NCI-H345 treated with DMSO at 0.1 percent for 48 hours (cell line): ENCODE data around the gene TTLL9.
"Not testable (repeated sequence)": the region's sequence is repeated elsewhere in the genome, so short reads cannot be mapped to it uniquely, and the experiment has no call there.

ENCODE experiments used
- DNase-seq: peaks from one replicate; lab custom pipeline; 2025; ENCODE audit not compliant: unreplicated experiment; lab: John Stamatoyannopoulos, UW

Gene TTLL9, protein sequence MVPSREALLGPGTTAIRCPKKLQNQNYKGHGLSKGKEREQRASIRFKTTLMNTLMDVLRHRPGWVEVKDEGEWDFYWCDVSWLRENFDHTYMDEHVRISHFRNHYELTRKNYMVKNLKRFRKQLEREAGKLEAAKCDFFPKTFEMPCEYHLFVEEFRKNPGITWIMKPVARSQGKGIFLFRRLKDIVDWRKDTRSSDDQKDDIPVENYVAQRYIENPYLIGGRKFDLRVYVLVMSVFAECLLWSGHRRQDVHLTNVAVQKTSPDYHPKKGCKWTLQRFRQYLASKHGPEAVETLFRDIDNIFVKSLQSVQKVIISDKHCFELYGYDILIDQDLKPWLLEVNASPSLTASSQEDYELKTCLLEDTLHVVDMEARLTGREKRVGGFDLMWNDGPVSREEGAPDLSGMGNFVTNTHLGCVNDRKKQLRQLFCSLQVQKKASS

DNA sequence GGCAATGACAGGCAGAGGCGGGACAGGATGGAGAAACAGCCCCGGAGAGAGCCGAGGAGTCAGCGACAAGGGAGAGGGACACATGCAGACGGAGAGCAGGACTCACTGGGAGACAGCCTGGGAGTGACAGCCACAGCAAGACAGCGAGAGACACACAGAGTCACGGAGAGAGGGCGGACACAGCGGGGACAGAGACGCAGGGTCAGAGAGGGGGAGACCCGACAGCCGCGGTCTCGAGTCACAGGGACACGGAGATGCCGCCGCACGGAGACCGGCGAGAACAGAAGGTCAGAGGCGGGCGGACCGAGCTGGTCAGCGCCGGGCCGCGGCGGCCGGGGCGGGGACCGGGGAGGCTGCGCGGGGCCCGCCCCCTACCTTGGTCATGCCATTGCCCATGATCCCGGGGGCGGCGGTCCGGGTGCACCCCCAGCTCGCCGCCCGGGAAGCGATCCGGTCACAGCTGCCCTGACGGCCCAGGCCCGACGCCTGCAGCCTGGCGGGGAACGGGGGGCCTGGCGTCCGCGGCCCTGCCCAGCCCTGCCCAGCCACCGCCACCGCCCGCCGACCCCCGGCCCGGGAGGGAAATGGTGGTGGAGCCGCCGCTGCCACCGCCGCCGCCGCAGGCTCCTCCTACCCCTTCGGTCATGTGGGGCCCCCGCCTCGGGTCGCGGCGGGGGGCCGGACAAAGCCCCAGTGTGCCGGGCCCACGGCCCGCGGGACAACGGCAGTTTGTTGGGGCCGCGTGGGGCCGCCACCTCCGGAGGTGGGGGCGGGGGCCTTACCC is at the start of gene TTLL9, which contains the start of gene DUSP15:
Gene TTLL9 (plus strand): TSS at position 693 of the 784 bp plus-strand sequence. CDS start 493 bp downstream, outside the sequence.
Gene DUSP15 (minus strand): TSS at position 586 of the 784 bp plus-strand sequence. CDS start 190 bp downstream, at position 396.
- DNase-seq: no peak

DNA sequence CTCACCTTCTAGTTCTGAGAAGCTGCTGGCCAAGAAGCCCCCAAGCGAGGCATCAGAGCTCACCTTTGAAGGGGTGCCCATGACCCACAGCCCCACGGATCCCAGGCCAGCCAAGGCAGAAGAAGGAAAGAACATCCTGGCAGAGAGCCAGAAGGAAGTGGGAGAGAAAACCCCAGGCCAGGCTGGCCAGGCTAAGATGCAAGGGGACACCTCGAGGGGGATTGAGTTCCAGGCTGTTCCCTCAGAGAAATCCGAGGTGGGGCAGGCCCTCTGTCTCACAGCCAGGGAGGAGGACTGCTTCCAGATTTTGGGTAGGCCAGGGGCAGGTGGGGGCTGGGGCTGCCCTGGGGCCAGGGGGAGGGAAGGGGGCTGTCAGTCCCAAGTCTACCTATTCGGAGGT is 49.0 kb upstream of the TTLL9 start:
- DNase-seq: no peak

DNA sequence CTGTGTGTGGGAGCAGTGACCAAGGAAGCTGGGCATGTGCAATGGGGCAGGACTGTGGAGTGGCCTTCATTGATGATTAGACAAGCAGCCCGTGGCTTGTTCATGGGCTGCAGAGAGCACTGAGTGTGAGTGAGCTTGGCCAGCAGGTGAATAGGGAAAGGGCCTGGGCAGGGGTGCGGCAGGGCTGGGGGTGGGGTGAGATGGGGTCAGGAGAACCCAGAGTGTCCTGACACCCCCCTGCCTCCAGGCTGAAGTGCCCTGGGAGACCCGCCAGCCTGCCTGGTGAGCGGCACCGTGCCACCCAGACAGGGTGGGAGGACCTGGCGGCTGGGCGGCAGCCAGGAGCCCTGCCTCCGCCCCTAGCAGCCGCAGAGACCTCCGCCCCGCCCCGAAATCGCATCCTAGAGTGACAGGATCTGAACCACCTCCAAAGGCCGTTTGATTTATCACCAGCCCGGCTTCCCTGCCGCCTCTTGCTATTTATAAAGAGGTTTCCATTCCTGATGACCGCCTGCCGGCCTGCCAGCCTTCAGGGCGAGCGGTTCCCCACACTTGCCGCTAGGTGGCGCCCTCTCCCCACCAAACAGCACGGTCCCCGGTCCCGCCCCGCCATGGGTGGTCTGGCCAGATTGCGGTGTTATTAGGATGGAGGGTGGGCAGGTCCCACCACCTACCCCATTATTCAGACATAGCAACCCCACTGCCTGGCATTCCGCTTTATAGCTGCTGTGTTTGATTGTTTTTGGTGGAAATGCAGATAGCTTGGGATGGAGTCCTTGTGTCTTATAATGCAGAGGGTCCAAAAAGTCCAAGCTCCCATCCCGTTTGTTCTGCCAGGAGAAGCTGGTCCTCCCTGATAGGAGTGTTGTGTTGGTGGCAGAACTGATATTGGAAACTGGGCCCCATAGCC is 47.8 kb upstream of the TTLL9 start:
- DNase-seq: peak; percentile 81

DNA sequence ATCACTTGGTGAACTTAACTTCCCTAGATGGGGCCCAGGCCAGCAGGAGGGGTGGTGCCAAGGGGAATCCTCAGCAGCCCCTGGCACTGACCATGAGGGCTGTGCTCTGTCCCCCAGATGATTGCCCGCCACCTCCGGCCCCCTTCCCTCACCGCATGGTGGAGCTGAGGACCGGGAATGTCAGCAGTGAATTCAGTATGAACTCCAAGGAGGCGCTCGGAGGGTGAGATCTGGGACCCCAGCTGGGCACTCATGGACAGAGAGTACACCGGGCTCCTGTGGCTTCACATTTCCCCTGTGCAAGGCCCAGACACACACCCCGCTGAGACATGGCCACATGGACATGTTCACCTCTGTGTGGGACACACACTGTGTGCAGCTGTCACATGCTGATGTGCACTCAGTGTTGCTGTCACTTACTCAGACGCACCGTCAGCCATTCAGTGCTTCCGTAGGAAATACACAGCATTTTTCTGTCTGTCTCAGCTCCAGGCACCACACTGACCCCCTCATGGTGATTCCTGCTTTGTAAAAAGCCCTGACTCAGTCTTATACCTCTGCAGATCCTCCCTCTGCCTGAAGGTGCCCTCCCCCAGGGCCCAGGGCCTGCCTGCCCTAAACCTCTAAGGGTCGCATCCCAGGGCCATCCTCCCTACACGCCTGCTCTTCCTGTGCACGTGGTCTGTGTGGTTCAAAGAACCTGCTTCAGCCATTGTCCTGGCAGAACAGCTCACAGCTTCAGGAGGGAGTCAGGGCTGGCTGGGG is 46.9 kb upstream of the TTLL9 start:
- DNase-seq: no peak

DNA sequence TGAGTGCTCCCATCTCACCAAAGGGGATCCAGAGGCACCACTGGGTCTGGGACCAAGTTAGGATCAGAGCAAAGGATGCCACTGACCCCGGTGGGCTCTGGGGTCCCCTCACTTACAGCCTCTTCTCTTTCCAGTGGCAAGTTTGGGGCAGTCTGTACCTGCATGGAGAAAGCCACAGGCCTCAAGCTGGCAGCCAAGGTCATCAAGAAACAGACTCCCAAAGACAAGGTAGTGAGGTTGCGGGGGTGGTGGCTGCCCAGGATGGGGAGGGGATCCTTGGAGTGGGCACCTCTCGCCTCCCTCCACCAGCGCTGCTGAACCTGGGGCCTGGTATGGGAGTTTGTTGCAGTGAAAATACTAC is 46.3 kb upstream of the TTLL9 start:
- no peak for DNase-seq

DNA sequence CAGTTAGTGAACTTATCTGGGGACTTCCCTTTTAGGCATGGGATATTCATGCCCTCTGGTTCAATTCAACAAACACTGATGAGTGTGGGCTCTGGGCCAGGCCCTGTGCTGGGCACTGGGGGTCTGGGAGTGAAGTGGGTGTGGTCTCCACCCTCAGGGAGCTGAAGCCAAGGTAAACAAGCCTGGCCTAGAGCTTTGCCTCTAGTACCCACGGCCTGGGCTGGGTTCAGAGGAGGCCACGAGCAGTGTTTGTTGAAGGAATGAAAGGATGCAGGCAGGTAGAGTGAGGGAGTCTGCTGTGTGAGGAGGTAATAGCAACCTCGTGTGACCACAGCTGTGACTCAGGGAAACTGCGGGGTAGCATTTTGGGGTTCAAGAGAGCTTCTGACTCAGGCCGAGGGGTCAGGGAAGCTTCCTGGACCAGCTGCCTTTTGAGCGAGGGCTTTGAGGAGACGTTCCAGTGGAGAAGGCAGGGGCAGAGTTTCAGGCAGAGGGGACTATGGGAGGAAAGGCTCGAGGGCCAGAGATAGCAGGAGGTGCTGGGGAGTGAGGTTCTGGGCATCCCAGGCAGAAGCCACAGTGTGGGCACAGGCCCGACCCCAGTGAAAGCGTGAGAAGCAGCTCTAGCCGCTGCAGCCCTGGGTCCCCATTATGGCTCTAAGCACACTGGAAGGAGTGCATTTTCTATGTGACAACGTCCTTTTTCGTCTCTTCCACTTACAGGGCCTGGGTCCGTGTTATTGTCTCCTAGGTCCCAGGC is 45.7 kb upstream of the TTLL9 start:
- no peak for DNase-seq

DNA sequence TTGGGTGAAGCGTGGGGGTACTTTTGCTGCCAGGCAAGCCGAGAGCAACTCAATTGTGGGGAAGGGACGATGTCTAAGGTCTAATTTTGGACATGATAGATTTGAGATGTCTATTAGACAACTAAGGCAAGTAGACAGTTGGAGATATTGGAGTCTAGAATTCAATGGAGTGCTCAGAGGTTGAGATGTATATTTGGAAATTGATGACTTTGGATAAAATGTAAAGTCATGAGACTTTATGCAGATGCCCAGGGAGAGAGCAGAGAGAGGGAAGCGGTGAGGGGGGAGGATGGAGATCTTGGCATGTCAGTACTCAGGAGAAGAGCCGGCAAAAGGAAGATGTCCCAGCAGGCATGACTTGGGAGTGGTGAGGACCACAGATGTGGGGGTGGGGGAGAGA is 44.4 kb upstream of the TTLL9 start:
- DNase-seq: no peak

DNA sequence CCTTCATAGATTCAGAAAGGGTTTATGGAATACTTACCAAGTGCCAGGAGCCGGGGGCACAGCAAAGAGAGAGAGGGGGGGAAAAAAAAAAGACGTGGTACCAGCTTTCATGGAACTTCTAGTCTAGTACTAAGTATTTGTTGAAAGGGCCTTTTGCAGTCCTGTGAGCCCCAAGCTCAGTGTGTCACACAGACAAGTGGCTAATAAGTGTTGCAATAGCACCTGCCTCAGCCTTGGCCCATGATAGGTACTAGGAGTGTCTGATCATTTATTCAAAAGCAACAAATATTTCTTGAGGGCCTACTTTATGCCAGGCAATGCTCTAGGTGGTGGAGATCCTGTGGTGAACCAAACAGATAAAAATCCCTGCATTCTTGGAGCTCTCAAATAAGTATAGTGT is 43.4 kb upstream of the TTLL9 start:
- no peak for DNase-seq

DNA sequence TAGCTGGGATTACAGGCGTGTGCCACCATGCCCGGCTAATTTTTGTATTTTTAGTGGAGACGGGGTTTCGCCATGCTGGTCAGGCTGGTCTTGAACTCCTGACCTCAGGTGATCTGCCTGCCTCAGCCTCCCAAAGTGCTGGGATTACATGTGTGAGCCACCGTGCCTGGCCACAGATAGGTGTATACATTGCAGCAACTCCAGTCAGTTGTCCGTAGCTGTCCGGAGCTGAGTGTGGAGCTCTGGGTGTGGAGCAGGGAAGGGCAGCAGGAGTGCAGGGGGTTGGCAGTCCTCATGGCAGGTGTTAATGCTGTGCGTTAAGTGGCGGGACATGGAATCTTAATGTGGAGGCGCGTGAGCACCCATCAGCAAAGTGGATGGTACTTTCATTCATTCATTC is 42.4 kb upstream of the TTLL9 start:
- not testable (repeated sequence) for DNase-seq

DNA sequence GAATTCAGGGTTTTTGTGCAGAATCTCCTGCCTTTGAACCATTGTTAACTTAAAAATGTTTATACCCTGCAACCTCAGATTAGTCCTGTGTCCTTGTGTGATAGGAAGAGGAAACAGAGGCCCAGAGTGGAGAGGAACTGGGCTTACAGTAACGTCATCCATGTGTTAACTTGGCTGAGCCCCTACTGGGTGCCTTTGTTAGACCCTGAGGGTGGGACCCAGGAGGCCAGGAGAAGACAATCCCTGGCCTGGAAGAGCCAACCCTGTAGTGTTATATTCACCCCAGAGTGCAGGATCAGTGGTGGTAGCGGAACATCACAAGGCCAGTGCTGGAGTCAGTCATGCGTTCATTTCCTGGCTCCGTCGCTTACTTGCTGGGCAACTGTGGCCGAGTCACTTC is 40.7 kb upstream of the TTLL9 start:
- DNase-seq: no peak

DNA sequence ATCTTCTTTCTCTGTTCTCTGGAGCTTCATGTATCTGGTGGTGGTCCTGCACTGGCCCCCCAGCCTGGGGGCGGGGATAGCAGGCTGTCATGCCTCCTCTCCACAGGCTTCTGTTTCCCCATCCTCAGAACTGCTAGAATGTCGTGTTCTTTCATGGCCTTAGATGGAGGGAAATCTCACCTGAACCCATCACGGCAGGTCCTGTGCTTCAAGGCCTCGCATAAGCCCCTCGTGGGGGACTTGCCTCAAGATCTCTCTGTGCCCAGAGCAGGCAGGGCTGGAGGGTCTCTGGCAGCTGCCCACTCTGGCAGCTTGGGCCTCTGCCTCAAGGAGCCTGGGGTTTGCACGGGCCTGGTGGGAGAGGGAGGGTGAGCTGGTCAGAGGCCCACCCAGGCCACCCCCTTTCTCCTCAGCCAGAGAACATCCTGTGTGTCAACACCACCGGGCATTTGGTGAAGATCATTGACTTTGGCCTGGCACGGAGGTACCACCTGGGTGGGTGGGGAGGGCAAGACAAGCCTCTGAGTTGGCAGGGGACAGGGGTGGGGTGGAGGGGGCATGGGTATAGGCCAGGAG is 39.9 kb upstream of the TTLL9 start:
- no peak for DNase-seq

DNA sequence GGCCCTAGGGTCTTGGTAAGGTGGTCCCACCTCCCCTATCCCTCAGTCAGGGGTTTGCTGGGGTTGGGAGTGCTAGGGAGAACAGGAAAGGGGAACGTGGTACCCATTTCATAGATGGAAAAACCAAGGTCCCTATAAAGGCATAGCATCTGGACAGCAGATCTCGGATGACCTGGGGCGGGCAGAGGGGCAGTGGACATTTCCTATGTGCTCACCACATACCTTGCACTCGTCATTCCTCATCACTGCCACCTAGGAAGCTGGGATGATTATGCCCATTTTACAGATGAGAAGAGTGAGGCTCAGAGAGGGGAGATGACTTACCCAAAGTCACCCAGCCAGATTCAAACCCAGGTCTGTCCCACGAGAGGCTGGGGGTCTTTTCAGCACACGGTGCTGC is 39.2 kb upstream of the TTLL9 start:
- DNase-seq: no peak

DNA sequence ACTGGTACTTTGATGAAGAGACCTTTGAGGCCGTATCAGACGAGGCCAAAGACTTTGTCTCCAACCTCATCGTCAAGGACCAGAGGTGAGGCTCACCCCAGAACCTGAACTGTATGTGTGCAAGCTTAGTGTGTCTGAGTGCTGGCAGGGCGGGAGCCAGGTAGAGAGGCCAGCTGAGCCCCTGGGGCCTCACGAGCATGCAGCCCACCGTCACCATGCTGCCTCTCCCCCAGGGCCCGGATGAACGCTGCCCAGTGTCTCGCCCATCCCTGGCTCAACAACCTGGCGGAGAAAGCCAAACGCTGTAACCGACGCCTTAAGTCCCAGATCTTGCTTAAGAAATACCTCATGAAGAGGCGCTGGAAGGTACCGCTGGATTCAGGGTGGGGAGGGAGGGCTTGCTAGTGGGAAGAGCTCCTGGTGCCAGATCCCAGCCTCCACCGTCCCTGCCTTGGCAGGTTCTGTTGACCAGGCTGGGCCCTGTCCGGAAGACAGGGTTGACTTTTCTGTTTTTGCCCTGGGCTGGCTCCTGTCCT is 38.6 kb upstream of the TTLL9 start:
- DNase-seq: no peak

DNA sequence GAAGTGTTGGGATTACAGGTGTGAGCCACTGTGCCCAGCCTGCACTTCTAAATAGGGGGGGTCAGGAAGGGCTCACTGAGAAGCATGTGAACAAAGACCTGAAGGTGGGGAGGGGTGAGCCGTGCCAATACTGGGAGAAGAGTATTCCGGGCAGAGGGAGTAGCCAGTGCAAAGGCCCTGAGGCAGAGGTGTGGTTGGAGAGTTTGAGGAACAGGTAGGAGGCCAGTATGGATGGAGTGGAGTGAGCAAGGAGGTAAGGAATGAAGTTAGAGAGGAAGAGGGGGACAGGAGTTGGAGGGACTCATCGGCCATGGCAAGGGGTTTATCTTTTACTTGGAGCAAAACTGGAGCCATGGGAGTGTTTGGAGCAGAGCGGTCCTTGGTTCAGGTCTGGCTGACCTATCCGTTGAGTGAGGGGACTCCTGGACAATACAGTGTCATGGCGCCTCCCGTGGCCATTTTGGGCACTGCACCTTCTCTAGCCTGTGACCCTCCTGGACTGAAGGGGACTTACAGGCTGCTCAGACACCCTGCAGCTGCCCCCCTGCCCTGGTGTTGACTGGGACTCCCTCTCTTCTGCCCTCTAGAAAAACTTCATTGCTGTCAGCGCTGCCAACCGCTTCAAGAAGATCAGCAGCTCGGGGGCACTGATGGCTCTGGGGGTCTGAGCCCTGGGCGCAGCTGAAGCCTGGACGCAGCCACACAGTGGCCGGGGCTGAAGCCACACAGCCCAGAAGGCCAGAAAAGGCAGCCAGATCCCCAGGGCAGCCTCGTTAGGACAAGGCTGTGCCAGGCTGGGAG is 37.1 kb upstream of the TTLL9 start:
- no peak for DNase-seq

DNA sequence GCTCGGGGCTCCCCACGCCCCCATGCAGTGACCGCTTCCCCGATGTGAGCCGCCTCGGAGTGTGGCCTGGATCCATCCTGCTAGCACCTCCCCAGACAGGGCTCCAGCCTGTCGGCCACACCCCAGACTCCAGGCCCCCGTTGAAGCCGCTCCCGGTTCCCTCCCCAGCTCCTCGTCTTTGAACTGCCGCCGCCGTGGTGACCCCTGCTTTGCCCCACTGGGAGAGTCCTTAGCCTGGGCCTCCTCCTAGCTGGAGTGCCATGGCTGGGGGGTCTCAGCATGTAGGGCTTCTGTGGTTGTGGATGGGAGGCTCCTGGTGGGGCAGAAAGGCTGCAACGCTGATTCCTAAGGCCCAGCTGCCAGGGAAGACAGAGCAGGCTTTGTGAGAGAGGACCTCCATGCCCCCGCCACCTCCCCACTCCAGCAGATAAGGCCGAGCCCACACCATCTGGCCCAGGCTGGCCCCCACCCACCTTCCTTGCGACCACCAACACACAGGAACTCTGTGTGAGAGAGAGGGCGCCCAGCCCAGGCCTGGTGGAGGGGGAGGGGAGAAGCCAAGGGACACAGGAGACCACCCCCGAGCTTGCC is 36.4 kb upstream of the TTLL9 start:
- no peak for DNase-seq

DNA sequence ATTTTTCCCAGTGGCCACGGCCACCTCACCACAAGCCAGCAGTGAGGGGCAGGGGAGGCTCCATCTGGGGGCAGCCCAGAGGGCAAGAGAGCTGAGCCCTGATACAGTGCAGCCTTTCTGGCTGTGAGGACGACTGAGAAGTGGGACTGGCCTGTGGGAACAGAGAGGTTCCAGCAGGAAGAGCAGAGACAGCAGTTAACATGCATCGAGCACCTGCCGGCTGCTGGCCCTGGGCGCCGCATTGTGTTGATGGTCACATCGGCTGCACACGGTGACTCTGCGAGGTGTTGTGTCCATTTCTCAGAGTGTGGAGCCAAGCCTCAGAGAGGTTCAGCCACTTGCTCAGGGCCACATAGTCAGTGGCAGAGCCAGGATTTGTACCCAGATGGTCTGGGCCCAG is 34.9 kb upstream of the TTLL9 start:
- DNase-seq: no peak

DNA sequence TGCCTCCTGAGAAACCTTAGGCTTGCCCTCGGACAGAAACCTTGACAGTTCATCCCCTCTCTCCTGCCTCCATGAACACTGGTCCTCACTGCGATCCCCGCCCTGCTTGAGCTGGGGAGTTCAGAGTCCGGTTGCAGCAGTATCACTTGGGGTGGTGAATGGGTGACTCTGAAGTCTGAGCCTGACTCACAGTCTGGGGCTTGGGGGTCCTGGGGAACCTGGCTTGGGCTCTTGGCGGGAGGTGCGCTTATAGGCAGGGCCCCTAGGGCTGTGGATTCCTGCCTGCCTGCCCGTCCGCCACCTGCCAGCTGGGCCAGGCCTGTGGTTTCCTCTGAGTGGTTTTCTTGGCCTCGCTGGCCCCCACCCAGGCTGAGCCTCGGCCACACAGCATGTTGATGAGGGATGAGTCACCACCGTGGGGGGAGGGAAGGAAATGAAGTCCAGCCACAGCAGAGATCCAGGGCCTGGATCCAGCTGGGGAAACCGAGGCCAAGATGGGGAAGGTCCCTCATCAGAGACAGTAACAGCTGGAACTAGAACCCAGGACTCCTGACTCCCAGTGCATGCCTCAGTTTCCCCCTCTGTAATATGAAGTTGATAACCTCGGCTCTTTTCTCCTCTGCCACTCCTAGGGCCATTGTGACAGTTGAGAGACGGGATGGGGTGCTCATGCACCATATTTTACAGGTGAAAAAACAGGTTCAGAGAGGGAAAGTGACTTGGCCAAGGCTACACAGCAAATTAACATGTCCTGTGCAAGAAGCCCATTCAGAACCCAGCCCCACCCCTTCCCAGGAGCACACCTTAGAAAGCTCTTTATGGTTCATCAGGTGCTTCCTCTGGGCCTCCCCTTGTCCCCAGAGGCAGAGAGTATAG is 34.2 kb upstream of the TTLL9 start:
- no peak for DNase-seq
